A549 (cell line): ENCODE results near the gene QRICH2.

Experiments
- CTCF ChIP-seq: fragments of >200 bp; sonication (Bioruptor Twin); formaldehyde crosslinking; IDR thresholded peaks from 3 replicates; pipeline ENCODE4 v1.5.1; 2016
- EP300 ChIP-seq, 2 experiments: fragments of >200 bp; sonication (Bioruptor Twin); formaldehyde crosslinking; IDR thresholded peaks; 2 replicates in 1 of 2; 3 replicates in 1 of 2; pipeline ENCODE4 v1.6.1; 2016 to 2017
- MAX ChIP-seq: IDR thresholded peaks from 2 replicates; pipeline ENCODE4 v1.6.1; 2012
- PBX3 ChIP-seq: IDR thresholded peaks from 2 replicates; pipeline ENCODE4 v1.6.1; 2012
- POLR2A ChIP-seq: IDR thresholded peaks from 2 replicates; pipeline ENCODE4 v1.6.1; 2012; ENCODE audit warnings: mild to moderate bottlenecking, low read length
- TP53 ChIP-seq: fragments of 250-450 bp; sonication (Bioruptor Pico); IDR thresholded peaks from 2 replicates; pipeline ENCODE4 v1.5.0; 2021; ENCODE audit warnings: mild to moderate bottlenecking, moderate library complexity
- ZSCAN20 ChIP-seq: fragments of 250-450 bp; sonication (Bioruptor Pico); IDR thresholded peaks from 2 replicates; pipeline ENCODE4 v1.8.0; 2022; ENCODE audit warnings: mild to moderate bottlenecking, moderate library complexity

GRCh38 chr17:76354317-76354729 is 46.2 kb upstream of the QRICH2 start:
- no peak for TF ChIP-seq CTCF
- no peak for TF ChIP-seq PBX3
- TF ChIP-seq MAX: no peak
- TF ChIP-seq POLR2A: peak; percentile 49
- TF ChIP-seq TP53: no peak
- no peak for TF ChIP-seq EP300 (IDR thresholded peaks at IDR 0.05)
- no peak for TF ChIP-seq ZSCAN20 (CRISPR knock-in tag)
